ENCODE data around the gene LAMB1.

Gene LAMB1

DNA sequence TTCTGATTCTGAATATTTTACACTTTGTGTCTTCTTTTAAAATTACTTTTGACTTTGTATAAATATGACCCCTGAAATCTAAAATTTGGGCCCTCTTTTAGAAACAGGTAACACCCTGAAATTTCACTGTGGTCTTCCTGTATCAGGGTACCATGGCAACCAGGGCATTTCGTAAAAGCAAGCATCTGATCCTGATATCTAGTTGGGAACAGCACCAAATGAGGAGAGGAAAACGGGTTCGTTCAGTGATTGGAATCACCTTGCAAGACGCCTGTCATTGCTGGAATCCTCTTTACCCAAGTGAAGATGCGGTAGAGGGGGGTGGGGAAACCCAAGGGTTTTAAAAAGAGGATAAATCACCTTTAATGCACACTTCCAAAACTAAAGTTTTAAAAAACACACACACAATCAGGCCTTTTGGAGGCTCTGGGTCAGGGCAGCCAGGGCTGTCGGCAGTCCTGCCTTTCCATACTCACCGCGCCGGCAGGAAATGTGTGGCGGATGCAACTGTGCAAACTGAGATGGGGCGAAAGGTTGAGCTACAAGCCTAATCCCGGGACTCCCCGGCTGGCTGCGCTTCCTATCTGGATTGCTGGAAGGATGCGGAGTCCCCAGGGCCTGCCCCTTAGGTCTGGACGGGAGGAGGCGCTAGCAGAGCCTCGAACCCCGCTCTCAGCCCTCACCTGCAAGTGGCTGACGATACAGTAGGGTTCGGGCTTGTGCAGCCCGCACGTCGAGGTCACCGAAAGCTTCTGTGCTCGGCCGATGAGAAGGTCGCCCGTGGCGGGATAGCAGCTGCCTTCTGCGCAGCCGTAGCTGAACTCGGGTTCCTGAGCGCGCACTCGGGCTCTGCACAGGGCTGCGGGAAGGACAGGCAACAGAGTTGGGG, 1.8 kb downstream of the LAMB1 start:
- H3K27me3 ChIP-seq (replicated peaks; ENCODE audit: control insufficient read depth, insufficient read depth, low read length, poor library complexity, severe bottlenecking) = peaks cover 22% of the 10 kb centered on the region
- no peak overlapping the region for H3K4me3 ChIP-seq (ENCODE audit: insufficient read depth, low read depth, low read length, poor library complexity, severe bottlenecking)
- peaks cover 13% of the 10 kb centered on the region for H3K4me1 ChIP-seq (ENCODE audit: control insufficient read depth, insufficient read depth, low read length, poor library complexity, severe bottlenecking)
- DNase-seq = no peak
- H3K36me3 ChIP-seq (ENCODE audit: control insufficient read depth, insufficient read depth, low read length) = no peaks in the 10 kb centered on the region
- no peak overlapping the region for H3K27ac ChIP-seq (ENCODE audit: insufficient read depth, low read length, poor library complexity, severe bottlenecking)
- no peaks in the 10 kb centered on the region for H3K9me3 ChIP-seq (ENCODE audit: control insufficient read depth, low read length)

DNA sequence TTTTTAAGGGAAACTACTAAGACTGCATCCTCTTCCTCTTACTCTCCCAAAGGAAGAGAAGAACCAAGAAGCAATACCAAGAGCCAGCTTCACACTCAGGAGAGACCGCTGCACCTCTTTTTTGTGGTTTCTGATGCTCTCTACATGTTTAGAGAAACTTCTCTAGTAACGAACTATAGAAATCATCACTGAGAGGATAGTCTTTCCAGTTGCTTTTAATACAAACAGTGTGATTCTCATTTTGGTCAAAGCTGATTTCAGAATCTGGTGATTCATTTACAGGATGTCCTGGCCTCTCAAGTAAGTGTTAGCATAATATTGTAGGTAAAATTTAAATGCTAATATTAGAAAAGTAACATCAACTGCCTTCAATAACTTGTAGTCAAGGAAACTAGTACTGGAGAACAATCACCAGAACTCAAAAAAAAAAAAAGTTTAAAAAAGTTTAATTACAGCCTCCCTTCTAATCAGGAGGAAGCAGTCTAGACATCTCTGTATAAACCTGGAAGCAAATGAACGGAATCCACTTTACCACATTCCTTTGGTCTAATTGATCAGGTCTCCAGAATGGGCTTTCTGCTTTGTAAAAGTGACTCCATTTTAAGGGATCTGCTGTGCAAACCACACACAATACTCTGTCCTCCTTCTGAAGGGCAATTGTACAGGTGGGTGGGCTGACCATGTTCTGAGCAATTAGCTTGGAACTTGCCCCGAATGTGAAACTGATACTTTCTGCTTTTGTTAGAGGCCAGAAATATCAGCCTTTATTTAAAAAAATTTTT, 3.0 kb downstream of the LAMB1 start:
- no peak overlapping the region for H3K27ac ChIP-seq (ENCODE audit: insufficient read depth, low read length, poor library complexity, severe bottlenecking)
- no peak for DNase-seq
- no peaks in the 10 kb centered on the region for H3K36me3 ChIP-seq (ENCODE audit: control insufficient read depth, insufficient read depth, low read length)
- H3K9me3 ChIP-seq (ENCODE audit: control insufficient read depth, low read length) = no peaks in the 10 kb centered on the region
- H3K4me3 ChIP-seq (ENCODE audit: insufficient read depth, low read depth, low read length, poor library complexity, severe bottlenecking) = no peak overlapping the region
- peaks cover 13% of the 10 kb centered on the region for H3K4me1 ChIP-seq (ENCODE audit: control insufficient read depth, insufficient read depth, low read length, poor library complexity, severe bottlenecking)
- H3K27me3 ChIP-seq (replicated peaks; ENCODE audit: control insufficient read depth, insufficient read depth, low read length, poor library complexity, severe bottlenecking) = peaks cover 22% of the 10 kb centered on the region

GRCh38 chr7:107998660-107999480, 4.1 kb downstream of the LAMB1 start:
- Histone ChIP-seq H3K4me3 (ENCODE audit: insufficient read depth, low read depth, low read length, poor library complexity, severe bottlenecking) (no peak overlapping the region), H3K4me1 (ENCODE audit: control insufficient read depth, insufficient read depth, low read length, poor library complexity, severe bottlenecking) (peaks cover 13% of the 10 kb centered on the region), H3K27ac (ENCODE audit: insufficient read depth, low read length, poor library complexity, severe bottlenecking) (no peak overlapping the region), H3K36me3 (ENCODE audit: control insufficient read depth, insufficient read depth, low read length) (no peaks in the 10 kb centered on the region), H3K9me3 (ENCODE audit: control insufficient read depth, low read length) (no peaks in the 10 kb centered on the region), H3K27me3 (replicated peaks; ENCODE audit: control insufficient read depth, insufficient read depth, low read length, poor library complexity, severe bottlenecking) (peaks cover 13% of the 10 kb centered on the region)
- DNase-seq = no peak

DNA sequence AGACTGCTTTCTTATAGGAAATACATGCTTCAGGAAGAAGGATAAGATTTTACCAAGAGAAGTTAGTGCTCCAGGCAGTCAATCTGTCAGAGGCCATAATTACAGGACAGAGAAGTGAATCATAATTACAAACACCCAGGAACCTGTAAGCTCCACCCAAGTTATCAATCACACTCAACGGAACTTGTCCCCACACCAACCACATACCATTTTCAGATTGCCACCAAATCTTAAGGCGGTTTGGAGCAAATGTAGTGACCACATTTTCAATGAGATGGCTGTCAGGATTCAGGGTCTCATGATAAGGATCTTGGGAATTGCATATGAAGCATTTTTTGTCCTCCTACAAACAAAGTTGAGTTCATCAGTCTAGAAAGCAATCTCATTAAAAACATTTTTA, 4.8 kb downstream of the LAMB1 start:
- DNase-seq = no peak
- no peaks in the 10 kb centered on the region for H3K9me3 ChIP-seq (ENCODE audit: control insufficient read depth, low read length)
- H3K27me3 ChIP-seq (replicated peaks; ENCODE audit: control insufficient read depth, insufficient read depth, low read length, poor library complexity, severe bottlenecking) = peaks cover 10% of the 10 kb centered on the region
- H3K4me1 ChIP-seq (ENCODE audit: control insufficient read depth, insufficient read depth, low read length, poor library complexity, severe bottlenecking) = peaks cover 10% of the 10 kb centered on the region
- no peak overlapping the region for H3K27ac ChIP-seq (ENCODE audit: insufficient read depth, low read length, poor library complexity, severe bottlenecking)
- no peak overlapping the region for H3K4me3 ChIP-seq (ENCODE audit: insufficient read depth, low read depth, low read length, poor library complexity, severe bottlenecking)
- no peaks in the 10 kb centered on the region for H3K36me3 ChIP-seq (ENCODE audit: control insufficient read depth, insufficient read depth, low read length)

- H3K27ac ChIP-seq (ENCODE audit: insufficient read depth, low read length, poor library complexity, severe bottlenecking) = no peak overlapping the region
- H3K4me3 ChIP-seq (ENCODE audit: insufficient read depth, low read depth, low read length, poor library complexity, severe bottlenecking) = no peak overlapping the region
- no peaks in the 10 kb centered on the region for H3K9me3 ChIP-seq (ENCODE audit: control insufficient read depth, low read length)
- no peaks in the 10 kb centered on the region for H3K36me3 ChIP-seq (ENCODE audit: control insufficient read depth, insufficient read depth, low read length)
- no peaks in the 10 kb centered on the region for H3K27me3 ChIP-seq (replicated peaks; ENCODE audit: control insufficient read depth, insufficient read depth, low read length, poor library complexity, severe bottlenecking)
- no peak for DNase-seq
- no peaks in the 10 kb centered on the region for H3K4me1 ChIP-seq (ENCODE audit: control insufficient read depth, insufficient read depth, low read length, poor library complexity, severe bottlenecking)
These were observed 6.7 kb downstream of the LAMB1 start for GRCh38 chr7:107996072-107996882.

- no peak for DNase-seq
- Histone ChIP-seq H3K36me3 (ENCODE audit: control insufficient read depth, insufficient read depth, low read length) (no peaks in the 10 kb centered on the region), H3K4me3 (ENCODE audit: insufficient read depth, low read depth, low read length, poor library complexity, severe bottlenecking) (no peak overlapping the region), H3K27me3 (replicated peaks; ENCODE audit: control insufficient read depth, insufficient read depth, low read length, poor library complexity, severe bottlenecking) (no peaks in the 10 kb centered on the region), H3K9me3 (ENCODE audit: control insufficient read depth, low read length) (no peaks in the 10 kb centered on the region), H3K27ac (ENCODE audit: insufficient read depth, low read length, poor library complexity, severe bottlenecking) (no peak overlapping the region), H3K4me1 (ENCODE audit: control insufficient read depth, insufficient read depth, low read length, poor library complexity, severe bottlenecking) (no peaks in the 10 kb centered on the region)
These were observed 7.5 kb downstream of the LAMB1 start for GRCh38 chr7:107995184-107996071.

DNA sequence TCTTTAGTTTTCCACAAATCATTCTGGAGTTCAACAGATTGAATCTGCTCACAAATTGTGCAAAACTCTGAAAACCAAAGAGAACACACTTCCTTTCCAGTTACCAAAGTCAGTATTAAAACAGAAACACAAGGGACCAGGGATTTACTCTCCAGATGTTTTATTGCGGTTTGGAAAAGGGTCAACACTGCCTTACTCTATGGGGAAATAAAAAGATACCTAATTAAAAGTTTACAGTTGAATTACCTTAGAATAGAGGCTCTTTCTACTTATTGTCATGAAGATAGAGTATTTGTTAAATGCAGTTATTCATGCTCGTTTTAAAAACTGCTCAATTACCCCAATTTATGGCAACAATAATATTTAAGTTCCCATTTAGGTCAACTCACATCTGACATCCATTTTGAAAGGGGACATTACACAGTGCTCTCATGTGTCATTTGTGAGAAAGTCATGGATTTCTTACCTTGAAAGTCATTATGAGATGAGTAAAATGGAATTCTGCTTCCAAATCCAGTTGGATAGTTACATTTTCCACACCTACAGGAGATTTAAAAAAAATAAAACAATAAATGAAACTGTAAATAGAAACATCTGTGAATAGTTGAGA, 8.4 kb downstream of the LAMB1 start:
- no peaks in the 10 kb centered on the region for H3K4me1 ChIP-seq (ENCODE audit: control insufficient read depth, insufficient read depth, low read length, poor library complexity, severe bottlenecking)
- H3K36me3 ChIP-seq (ENCODE audit: control insufficient read depth, insufficient read depth, low read length) = no peaks in the 10 kb centered on the region
- no peak overlapping the region for H3K27ac ChIP-seq (ENCODE audit: insufficient read depth, low read length, poor library complexity, severe bottlenecking)
- H3K27me3 ChIP-seq (replicated peaks; ENCODE audit: control insufficient read depth, insufficient read depth, low read length, poor library complexity, severe bottlenecking) = no peaks in the 10 kb centered on the region
- DNase-seq = no peak
- no peak overlapping the region for H3K4me3 ChIP-seq (ENCODE audit: insufficient read depth, low read depth, low read length, poor library complexity, severe bottlenecking)
- H3K9me3 ChIP-seq (ENCODE audit: control insufficient read depth, low read length) = no peaks in the 10 kb centered on the region

DNA sequence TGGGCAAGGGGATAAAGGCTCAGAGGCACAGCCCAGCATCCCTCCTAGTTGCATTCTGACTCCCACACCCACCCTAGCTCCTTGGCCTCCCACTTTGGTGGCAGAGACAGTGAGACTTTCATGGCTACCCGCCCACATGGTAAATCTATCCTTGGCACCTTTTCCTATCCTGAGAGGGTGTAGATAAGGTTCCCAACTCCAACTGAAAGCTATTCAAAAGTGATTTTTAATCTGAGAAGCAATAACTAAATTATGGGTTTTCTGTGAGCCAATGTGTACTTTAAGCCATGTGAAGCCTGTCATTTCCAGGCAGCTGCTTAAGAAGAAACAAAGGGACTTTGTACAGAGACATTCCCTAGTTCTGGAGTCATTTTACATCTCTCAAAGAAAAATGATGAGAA, 9.1 kb downstream of the LAMB1 start:
- no peaks in the 10 kb centered on the region for H3K36me3 ChIP-seq (ENCODE audit: control insufficient read depth, insufficient read depth, low read length)
- no peaks in the 10 kb centered on the region for H3K4me1 ChIP-seq (ENCODE audit: control insufficient read depth, insufficient read depth, low read length, poor library complexity, severe bottlenecking)
- no peak overlapping the region for H3K4me3 ChIP-seq (ENCODE audit: insufficient read depth, low read depth, low read length, poor library complexity, severe bottlenecking)
- DNase-seq = no peak
- H3K9me3 ChIP-seq (ENCODE audit: control insufficient read depth, low read length) = no peaks in the 10 kb centered on the region
- H3K27ac ChIP-seq (ENCODE audit: insufficient read depth, low read length, poor library complexity, severe bottlenecking) = no peak overlapping the region
- no peaks in the 10 kb centered on the region for H3K27me3 ChIP-seq (replicated peaks; ENCODE audit: control insufficient read depth, insufficient read depth, low read length, poor library complexity, severe bottlenecking)
